HG03039 (cell line): Measurements from ENCODE around the gene ANO9.
"Not testable (repeated sequence)": the region's sequence is repeated elsewhere in the genome, so short reads cannot be mapped to it uniquely, and the experiment has no call there.

Source experiments
- ATAC-seq: cut with Tn5 transposase; IDR thresholded peaks from one replicate; pipeline ENCODE4 v1.9.1; 2021; ENCODE audit warnings: mild to moderate bottlenecking, moderate library complexity; ENCODE audit not compliant: unreplicated experiment

ANO9 gene

GRCh38 chr11:471468-472145 lies 29.8 kb upstream of the ANO9 start:
- no peak for ATAC-seq

- no peak for ATAC-seq
Observed at GRCh38 chr11:469684-470560, 28.1 kb upstream of the ANO9 start.

- ATAC-seq = not testable (repeated sequence)
Observed at GRCh38 chr11:469026-469683, 27.3 kb upstream of the ANO9 start.

- ATAC-seq = no peak
Observed at GRCh38 chr11:468493-468892, 26.7 kb upstream of the ANO9 start.

GRCh38 chr11:468036-468435 lies 26.2 kb upstream of the ANO9 start:
- no peak for ATAC-seq

GRCh38 chr11:465896-466530 lies 24.2 kb upstream of the ANO9 start:
- ATAC-seq = no peak

- no peak for ATAC-seq
Observed at GRCh38 chr11:464316-464715, 22.5 kb upstream of the ANO9 start.

GRCh38 chr11:462107-462890 lies 20.5 kb upstream of the ANO9 start:
- no peak for ATAC-seq

GRCh38 chr11:461626-462025 lies 19.8 kb upstream of the ANO9 start:
- no peak for ATAC-seq

GRCh38 chr11:460331-461199 lies 18.8 kb upstream of the ANO9 start:
- no peak for ATAC-seq

- no peak for ATAC-seq
Observed at GRCh38 chr11:459511-460220, 17.9 kb upstream of the ANO9 start.

GRCh38 chr11:457111-457760 lies 15.4 kb upstream of the ANO9 start:
- ATAC-seq = no peak

- ATAC-seq = no peak
Observed at GRCh38 chr11:456533-456932, 14.7 kb upstream of the ANO9 start.

- no peak for ATAC-seq
Observed at GRCh38 chr11:455566-456147, 13.8 kb upstream of the ANO9 start.

GRCh38 chr11:454801-455565 lies 13.2 kb upstream of the ANO9 start:
- no peak for ATAC-seq

- ATAC-seq = no peak
Observed at GRCh38 chr11:454043-454442, 12.2 kb upstream of the ANO9 start.

- ATAC-seq = no peak
Observed at GRCh38 chr11:453564-453963, 11.8 kb upstream of the ANO9 start.
